Esophagus squamous epithelium (tissue), 4 donors: ENCODE measurements around the gene NUMBL.

Experiments used
- CTCF ChIP-seq, 6 experiments: fragments of 450-650 bp in 4 of 6; fragments of 200-600 bp in 2 of 6; sonication (generic) in 2 of 6; IDR thresholded peaks; one replicate each; pipeline ENCODE4 v1.5.1; 2016 to 2019; ENCODE audit warnings: antibody characterized with exemption in 6 of 6, mild to moderate bottlenecking in 4 of 6, moderate library complexity in 4 of 6
- POLR2A ChIP-seq, 4 donors: fragments of 450-650 bp; IDR thresholded peaks; one replicate each; pipeline ENCODE4 v1.6.1; 2017; ENCODE audit warnings: antibody characterized with exemption in 4 of 4, mild to moderate bottlenecking in 4 of 4, moderate library complexity in 3 of 4

GRCh38 chr19:40739030-40739839 lies 48.8 kb upstream of the NUMBL start:
- TF ChIP-seq CTCF (IDR thresholded peaks at IDR 0.05): no peak
- peak in 1 of 4 donors; percentile 12 for TF ChIP-seq POLR2A (IDR thresholded peaks at IDR 0.05)
